Head of caudate nucleus (tissue), 42 donors: ENCODE results near the gene CTSH.

Experiments used
- DNase-seq, 42 donors: peaks; one replicate each; pipeline versions ENCODE4 v3.0.0 to v3.0.0-alpha.2; 2020 to 2021; ENCODE audit warnings: mixed read lengths in 7 of 42
- intact Hi-C: fragments of 100-400 bp; cut with DNase I; formaldehyde crosslinking; loops from one replicate; pipeline ENCODE4 v1.15.0; 2022

The CTSH gene

GRCh38 chr15:78979456-78980320 is 34.8 kb upstream of the CTSH start:
- intact Hi-C loops: no loop called here
- DNase-seq: peak in 34 of 42 donors; percentile 15 to 76 (median 48)

- intact Hi-C loops: no loop called here
- no peak for DNase-seq
Measured at GRCh38 chr15:78978601-78979179, 33.8 kb upstream of the CTSH start.

- no peak for DNase-seq
- intact Hi-C loops: no loop called here
Measured at GRCh38 chr15:78977591-78978347, 32.9 kb upstream of the CTSH start.

- intact Hi-C loops: no loop called here
- DNase-seq: peak in 1 of 42 donors; percentile 21
Measured at GRCh38 chr15:78977091-78977571, 32.3 kb upstream of the CTSH start.

- DNase-seq: no peak
- intact Hi-C loops: no loop called here
Measured at GRCh38 chr15:78976691-78977090, 31.8 kb upstream of the CTSH start.

- intact Hi-C loops: no loop called here
- DNase-seq: no peak
Measured at GRCh38 chr15:78974272-78974918, 29.5 kb upstream of the CTSH start.

- intact Hi-C loops: no loop called here
Measured at GRCh38 chr15:78969687-78970349, 25.0 kb upstream of the CTSH start.

GRCh38 chr15:78968539-78969271 is 23.9 kb upstream of the CTSH start:
- DNase-seq: no peak
- intact Hi-C loops: no loop called here

More at GRCh38 chr15:78969687-78970349, 25.0 kb upstream of the CTSH start:
- DNase-seq: no peak

GRCh38 chr15:78968114-78968513 is 23.3 kb upstream of the CTSH start:
- intact Hi-C loops: no loop called here
- DNase-seq: no peak

- no peak for DNase-seq
Measured at GRCh38 chr15:78960308-78960707, 15.5 kb upstream of the CTSH start.

GRCh38 chr15:78959360-78959759 is 14.5 kb upstream of the CTSH start:
- no peak for DNase-seq
- intact Hi-C loops: no loop called here

More at GRCh38 chr15:78960308-78960707, 15.5 kb upstream of the CTSH start:
- intact Hi-C loops: no loop called here

- intact Hi-C loops: no loop called here
- no peak for DNase-seq
Measured at GRCh38 chr15:78957416-78958093, 12.7 kb upstream of the CTSH start.

- DNase-seq: no peak
- intact Hi-C loops: no loop called here
Measured at GRCh38 chr15:78956937-78957336, 12.1 kb upstream of the CTSH start.

GRCh38 chr15:78955355-78955754 is 10.5 kb upstream of the CTSH start:
- intact Hi-C loops: no loop called here
- DNase-seq: no peak

- DNase-seq: no peak
- intact Hi-C loops: no loop called here
Measured at GRCh38 chr15:78951841-78952238, 7.0 kb upstream of the CTSH start.

- intact Hi-C loops: no loop called here
- peak in 1 of 42 donors; percentile 29 for DNase-seq
Measured at GRCh38 chr15:78950902-78951840, 6.3 kb upstream of the CTSH start.
